Posterior cingulate gyrus (tissue), 11 donors: ENCODE measurements around the gene TWNK.
"Not testable (repeated sequence)": the region's sequence is repeated elsewhere in the genome, so short reads cannot be mapped to it uniquely, and the experiment has no call there.

Source experiments
- DNase-seq, 10 donors: peaks; one replicate each; pipeline versions ENCODE4 v3.0.0 to v3.0.0-alpha.2; 2020 to 2021; ENCODE audit warnings: mixed read lengths in 3 of 10
- intact Hi-C: fragments of 100-400 bp; cut with DNase I; formaldehyde crosslinking; loops from one replicate; pipeline ENCODE4 v1.15.1; 2023

Gene TWNK

DNA sequence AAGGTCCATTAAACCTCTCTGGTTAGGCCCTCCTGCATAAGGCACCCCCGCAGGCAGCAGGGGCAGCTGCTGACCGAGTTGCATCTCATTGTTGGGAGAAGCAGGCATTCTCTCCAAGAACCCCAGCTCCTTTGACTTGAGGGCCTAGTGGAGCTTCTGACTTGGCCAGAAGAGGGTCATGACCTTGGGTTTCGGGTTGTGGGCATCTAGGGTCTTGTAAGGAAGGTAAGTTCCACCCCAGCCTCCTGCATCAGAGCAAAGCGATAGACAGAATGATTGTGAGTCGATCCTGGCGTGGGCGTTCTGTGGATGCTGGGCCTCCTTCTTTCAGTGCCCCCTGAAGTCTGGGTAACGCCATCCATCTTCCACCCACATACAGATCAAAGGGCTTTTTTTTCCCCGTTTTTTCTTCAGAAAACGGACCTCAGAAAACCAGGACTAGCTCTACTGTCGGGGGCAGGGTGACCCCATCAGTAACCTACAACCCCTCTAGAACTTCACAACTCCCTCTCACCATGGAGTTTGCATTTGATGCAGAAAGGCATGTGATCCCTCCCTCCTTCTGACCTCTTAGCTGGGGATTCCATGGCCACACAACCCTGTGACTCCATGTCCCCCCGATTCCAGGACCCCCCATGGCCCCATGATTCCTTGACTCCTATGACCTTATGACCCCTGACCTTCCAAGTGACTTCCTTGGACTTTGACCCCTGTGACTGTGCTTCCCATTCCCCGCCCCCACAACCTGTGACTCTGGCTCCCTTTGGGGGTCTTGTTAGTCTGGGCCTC lies 15.0 kb upstream of the TWNK start:
- no peak for DNase-seq
- intact Hi-C loops, result no loop called here

DNA sequence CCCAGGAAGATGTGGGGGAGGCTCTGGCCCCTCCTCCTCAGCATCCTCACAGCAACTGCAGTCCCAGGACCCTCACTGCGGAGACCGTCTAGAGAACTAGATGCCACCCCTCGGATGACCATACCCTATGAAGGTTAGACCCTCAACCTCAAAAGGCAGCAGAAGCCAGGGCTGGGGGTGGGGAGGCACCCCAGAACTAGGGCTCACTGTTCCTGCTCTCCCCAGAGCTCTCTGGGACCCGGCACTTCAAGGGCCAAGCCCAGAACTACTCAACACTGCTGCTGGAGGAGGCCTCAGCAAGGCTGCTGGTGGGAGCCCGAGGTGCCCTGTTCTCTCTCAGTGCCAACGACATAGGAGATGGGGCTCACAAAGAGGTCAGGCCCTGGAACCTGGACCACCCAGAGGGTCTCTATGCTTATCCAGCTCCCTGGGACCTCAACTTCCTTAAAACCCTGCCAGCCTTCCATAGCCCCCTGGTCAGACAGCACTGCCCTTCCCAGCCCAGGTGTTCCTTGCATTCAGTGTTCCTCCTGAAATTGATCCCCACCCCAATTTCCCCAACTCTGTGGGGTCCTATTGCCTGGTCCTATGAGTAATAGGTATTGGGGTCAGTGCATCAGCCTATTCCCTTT lies 14.3 kb upstream of the TWNK start:
- intact Hi-C loops, result no loop called here
- no peak for DNase-seq

DNA sequence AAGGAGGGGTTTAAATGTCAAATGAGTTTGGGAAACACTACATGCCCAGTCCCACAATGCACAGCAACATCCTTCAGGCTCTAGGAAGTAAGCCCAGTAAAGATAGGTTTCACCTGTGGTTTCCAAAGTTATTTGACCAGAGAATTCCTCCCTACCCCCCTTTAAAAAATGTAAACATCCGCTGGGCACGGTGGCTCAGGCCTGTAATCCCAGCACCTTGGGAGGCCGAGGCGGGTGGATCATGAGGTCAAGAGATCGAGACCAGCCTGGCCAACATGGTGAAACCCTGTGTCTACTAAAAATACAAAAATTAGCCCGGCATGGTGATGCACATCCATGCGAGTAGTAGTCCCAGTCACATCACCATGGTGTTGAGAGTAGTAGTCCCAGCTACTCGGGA lies 11.9 kb upstream of the TWNK start:
- DNase-seq, result not testable (repeated sequence)

DNA sequence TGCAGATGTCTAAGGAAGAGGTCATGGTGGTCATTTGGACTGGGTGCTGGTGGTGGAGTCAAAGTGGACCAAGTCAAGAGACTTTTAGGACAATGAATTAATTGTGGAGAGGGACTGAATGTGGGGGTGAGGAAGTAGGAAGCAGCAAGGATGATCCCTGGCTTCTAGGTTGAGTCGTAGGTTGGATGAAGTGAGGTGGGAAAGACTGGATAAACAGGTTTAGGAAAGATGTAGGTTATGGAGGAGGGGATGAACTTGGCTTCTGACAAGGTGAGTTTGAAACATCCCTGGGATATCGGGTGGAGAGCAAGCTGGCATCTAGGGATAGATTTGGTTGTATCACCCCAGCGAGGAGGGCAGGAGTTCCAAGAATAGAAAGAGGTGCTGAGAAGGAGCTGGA lies 10.4 kb upstream of the TWNK start:
- DNase-seq, result no peak
- intact Hi-C loops, result no loop called here

More for the DNA sequence above, 11.9 kb upstream of the TWNK start:
- intact Hi-C loops, result not testable (repeated sequence)

DNA sequence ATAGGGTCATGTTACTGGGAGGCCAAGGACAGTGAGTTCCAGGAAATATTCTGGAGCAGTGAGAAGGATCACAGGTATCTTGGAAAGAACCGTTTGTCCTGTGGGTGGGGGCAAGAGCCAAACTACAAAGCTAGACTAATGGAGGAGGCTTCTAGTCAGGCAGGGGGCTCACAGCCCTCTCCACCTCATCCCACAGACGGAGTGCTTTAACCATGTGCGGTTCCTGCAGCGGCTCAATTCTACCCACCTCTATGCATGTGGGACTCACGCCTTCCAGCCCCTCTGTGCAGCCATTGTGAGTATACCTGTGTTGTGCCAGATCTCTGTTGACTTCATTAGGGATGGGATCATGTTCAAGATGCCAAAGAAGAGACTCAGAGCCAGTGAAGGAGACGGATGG lies 9.9 kb upstream of the TWNK start:
- intact Hi-C loops, result no loop called here
- no peak for DNase-seq

DNA sequence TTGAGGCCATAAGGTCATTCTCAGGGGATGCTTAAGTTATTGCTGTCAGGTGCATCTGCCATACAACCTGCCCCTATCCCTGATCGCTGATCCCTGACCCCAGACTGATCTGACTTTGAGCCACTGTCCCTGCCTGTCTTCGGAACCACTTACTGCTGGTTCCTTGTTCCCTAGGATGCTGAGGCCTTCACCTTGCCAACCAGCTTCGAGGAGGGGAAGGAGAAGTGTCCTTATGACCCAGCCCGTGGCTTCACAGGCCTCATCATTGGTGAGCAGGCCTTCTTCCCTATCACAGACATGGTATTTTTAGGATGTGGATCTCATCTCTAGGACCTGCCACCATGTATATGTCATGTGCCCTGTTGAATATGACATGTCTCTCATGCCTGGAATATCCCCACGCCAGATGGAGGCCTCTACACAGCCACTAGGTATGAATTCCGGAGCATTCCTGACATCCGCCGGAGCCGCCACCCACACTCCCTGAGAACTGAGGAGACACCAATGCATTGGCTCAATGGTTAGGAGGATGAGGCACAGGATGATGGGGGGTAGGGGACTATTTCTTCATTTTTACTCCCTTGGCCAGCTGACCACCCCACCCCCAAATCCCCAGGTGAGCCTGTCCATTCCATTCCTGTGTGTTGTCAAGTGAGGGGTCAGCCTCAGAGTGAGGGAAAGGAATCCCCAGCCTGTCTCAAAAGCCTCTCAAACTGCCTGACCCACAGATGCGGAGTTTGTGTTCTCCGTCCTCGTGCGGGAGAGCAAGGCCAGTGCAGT lies 9.0 kb upstream of the TWNK start:
- no peak for DNase-seq
- intact Hi-C loops, result no loop called here

DNA sequence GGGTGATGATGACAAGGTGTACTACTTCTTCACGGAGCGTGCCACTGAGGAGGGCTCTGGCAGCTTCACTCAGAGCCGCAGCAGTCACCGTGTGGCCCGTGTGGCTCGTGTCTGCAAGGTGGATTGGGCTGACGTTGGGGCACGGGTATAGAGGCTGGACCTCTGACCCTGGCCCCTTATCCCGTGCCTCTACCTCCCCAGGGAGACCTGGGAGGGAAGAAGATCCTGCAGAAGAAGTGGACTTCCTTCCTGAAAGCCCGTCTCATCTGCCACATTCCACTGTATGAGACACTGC lies 8.5 kb upstream of the TWNK start:
- intact Hi-C loops, result no loop called here
- no peak for DNase-seq

DNA sequence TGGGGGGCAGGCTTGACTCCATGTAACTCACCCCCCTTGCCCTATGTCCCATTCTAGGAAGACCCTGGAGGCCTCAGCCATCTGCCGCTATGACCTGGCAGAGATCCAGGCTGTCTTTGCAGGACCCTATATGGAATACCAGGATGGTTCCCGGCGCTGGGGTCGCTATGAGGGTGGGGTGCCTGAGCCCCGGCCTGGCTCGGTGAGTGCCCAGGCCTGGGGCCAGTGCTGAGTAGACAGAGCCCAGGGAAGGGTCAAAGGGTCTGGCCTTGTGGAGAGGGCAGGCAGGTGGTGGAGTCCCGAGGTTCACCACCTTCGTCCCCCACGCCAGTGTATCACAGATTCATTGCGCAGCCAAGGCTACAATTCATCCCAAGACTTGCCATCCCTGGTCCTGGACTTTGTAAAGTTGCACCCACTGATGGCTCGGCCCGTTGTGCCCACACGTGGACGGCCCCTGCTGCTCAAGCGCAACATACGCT lies 7.5 kb upstream of the TWNK start:
- no peak for DNase-seq
- intact Hi-C loops, result loop anchor here (10.0 kb wide), 1 partner anchor 65 kb away; the partner anchor contains the start of gene SLF2

DNA sequence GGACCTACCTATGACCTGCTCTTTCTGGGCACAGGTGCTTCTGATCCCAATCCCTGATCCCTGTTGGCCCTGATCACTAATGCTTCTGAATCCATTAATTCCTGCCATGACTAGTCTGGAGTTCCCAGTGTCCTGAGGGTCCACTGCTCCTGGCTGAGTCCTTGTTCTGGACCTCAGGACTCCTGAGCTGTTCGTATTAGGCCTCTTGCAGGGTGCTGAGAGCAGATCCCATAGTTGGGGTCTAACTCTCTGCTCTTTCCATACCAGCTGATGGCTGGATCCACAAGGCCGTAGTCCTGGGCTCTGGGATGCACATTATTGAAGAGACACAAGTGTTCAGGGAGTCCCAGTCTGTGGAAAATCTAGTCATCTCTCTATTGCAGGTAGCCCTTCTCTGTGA lies 7.0 kb upstream of the TWNK start:
- intact Hi-C loops, result loop anchor here (10.0 kb wide), 1 partner anchor 66 kb away; the partner anchor contains the start of gene SLF2
- no peak for DNase-seq

DNA sequence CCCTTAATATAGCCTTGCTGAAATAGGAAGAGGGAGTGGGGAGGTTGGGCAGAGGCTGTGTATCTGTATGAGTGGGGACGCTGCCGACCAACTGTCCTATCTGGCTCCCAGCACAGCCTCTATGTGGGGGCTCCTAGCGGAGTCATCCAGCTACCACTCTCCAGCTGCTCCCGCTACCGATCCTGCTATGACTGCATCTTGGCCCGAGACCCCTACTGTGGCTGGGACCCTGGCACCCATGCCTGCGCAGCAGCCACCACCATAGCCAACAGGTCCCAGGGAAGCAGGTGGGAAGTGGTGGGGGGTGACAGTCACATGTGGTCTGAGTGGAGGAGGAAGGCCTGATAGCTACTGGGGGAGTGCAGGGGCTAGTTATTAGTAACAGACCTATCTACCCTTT lies 6.6 kb upstream of the TWNK start:
- intact Hi-C loops, result loop anchor here (10.0 kb wide), 1 partner anchor 66 kb away; the partner anchor contains the start of gene SLF2
- no peak for DNase-seq

DNA sequence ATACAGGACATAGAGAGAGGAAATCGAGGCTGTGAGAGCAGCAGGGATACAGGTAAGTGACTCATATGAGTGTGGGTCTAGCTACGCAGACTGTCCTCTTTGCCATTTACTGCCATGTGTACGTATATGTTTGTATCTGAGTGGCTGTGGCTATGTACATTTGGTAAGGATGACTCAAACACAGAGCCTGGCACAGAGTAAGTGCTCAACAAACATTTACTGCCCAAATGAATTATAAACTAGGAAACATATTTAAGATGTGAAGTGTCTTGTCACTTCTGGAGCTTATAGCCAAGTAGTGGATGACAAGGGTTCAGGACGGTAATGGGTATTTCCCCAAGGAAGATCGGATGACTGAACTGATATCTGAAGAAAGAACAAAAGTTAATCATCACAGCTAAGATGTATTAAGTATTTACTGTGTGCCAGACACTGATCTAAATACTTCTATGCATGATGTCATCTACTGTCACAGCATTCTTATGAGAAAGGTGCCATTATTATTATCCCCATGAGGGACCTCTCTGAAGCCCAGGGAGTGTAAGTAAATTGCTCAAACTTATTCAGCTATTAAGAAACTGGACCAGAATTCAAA lies 6.1 kb upstream of the TWNK start:
- intact Hi-C loops, result loop anchor here (10.0 kb wide), 1 partner anchor 66 kb away; the partner anchor contains the start of gene SLF2
- DNase-seq, result no peak

DNA sequence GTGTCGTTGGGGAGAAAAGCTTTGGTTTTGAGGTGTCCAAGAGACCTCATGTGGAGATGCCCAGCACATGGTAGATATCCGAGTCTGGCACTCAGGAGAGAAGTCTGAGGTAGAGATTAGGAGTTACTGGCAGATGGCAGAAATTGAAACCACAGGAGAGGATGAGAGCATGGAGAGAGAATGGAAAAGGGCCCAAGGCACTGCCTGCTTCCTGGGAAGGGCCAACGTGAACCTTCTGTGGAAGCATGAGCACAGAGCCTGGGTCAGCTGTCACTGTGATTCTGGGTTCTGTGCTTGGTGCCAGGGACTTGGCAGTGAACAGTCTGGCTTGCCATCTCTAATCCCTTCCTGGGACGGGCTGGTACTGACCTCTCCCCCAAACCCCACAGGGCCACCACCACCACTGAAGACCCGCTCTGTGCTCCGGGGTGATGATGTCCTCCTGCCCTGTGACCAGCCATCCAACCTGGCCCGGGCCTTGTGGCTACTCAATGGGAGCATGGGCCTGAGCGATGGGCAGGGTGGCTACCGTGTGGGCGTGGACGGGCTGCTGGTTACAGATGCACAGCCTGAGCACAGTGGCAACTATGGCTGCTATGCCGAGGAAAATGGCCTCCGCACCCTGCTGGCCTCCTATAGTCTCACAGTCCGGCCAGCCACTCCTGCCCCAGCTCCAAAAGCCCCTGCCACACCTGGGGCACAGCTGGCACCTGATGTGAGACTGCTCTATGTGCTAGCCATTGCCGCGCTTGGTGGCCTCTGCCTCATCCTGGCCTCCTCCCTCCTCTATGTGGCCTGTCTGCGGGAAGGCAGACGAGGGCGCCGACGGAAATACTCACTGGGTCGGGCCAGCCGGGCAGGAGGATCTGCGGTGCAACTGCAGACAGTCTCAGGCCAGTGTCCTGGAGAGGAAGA lies 4.2 kb upstream of the TWNK start:
- peak in 1 of 10 donors; percentile 78 for DNase-seq
- intact Hi-C loops, result loop anchor here (10.0 kb wide), 1 partner anchor 68 kb away; the partner anchor contains the start of gene SLF2

DNA sequence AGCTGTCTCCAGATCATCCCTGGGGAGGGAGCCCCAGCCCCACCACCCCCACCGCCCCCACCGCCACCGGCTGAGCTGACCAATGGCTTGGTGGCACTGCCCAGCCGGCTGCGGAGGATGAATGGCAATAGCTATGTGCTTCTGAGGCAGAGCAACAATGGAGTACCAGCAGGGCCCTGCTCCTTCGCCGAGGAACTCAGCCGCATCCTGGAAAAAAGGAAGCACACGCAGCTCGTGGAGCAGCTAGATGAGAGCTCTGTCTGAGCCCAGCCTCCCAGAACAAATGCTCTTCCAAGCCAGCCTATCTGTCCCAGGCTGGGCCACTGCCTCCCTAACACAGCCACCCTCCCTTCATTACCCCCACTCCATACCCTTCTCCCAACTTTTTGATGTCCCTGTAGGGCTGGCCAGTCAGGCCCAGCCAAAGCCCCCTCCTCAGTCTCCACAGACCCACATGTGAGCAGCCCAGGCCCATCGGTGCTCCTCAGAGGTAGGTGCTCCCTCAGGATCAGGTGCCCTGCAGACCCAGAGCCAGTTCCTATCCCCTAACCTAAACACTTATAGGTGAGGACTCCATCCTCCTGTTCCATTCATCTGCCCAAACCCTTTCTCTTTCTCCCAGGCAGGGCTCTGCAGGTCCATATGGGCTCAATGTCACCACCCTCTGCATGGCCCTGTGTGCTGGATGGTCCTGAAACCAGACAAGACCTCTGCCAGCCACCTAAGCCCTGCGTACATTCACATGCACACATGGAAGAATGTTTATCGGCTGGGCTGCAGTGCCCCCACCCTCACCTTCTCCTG lies 3.3 kb upstream of the TWNK start:
- DNase-seq, result peak in 1 of 10 donors; percentile 71
- intact Hi-C loops, result loop anchor here (10.0 kb wide), 1 partner anchor 69 kb away; the partner anchor contains the start of gene SLF2

DNA sequence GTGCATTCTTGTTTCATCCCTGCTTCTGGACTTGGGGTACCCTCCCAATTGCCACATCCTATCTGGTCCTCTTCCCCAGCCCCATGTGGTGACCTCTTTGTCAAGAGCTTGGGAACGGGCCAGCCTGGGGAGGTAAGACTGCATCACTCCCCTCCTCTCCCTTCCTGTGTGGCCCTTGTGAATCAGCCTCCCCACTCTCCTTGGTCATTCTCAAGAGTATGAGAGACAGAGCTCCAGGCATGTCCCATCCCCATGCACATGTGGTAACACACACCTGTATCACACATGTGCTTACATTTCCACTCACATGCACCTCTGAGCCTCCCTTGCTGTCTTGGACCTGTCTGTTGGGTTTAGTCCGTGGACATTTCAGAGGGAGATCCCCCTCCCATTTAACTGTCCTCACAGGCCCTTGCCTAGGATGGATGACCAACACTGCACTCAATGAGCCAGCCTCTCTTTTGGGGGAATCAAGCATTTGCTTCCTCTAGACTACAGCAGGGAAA lies 2.6 kb upstream of the TWNK start:
- intact Hi-C loops, result loop anchor here (10.0 kb wide), 1 partner anchor 70 kb away; the partner anchor contains the start of gene SLF2
- DNase-seq, result peak in 1 of 10 donors; percentile 32

DNA sequence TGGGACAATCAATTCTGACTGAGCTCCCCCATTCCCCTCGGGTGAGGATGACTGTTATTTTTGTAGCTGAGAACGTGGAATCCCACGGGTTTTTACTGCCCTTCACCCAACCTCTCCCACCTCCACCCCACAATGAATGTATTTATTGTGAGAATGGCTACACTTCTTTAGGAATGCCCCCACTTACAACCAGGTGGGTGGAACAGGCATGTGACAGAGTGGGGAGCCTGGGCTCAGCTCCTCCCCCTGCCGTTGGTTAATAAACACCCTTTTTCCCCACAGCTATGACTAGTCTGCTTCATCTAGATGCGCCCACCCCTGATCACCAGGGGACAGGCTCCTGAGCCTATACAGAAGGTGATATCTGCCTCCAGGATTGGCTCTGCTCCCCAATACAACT lies 2.0 kb upstream of the TWNK start:
- DNase-seq, result peak in 1 of 10 donors; percentile 59
- intact Hi-C loops, result loop anchor here (10.0 kb wide), 1 partner anchor 71 kb away; the partner anchor contains the start of gene SLF2

DNA sequence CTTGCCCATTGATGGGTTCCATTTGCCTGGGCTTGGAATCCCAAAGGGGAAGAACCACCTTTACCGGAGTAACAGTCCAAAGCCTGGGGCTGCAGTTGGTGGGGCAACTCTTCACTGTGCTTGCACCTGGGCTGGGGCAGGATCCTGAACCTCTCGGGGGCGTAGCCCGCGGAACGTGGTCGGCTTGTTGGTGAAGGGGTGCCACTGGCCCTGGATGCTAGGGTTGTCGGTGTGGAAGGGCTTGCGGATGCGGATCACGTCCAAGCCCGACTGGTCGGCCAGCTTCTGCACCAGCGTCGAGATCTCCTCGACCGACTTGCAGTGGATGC lies 756 bp upstream of the TWNK start:
- peak in 2 of 10 donors; percentile 70 to 81 for DNase-seq
- intact Hi-C loops, result loop anchor here (10.0 kb wide), 1 partner anchor 72 kb away; the partner anchor contains the start of gene SLF2

DNA sequence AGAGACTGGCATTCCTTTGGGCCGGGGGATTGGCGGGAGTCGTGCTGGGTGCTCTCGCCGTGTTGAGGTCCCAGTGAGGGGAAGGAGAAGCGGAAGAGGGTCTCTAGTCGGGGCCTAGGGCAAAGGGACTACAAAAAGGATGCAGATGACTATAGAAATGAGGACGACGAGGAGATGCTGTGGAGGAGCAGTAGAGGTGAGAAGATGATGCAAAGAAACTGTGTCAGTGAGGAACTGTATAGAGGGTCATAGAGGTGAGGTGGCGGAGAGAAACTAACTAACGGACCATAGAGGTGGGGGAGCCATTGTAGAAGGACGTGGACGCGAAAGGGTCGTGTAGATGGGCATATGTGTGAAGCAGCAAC lies 324 bp downstream of the TWNK start:
- intact Hi-C loops, result loop anchor here (10.0 kb wide), 1 partner anchor 73 kb away; the partner anchor contains the start of gene SLF2
- DNase-seq, result peak in 1 of 10 donors; percentile 1

DNA sequence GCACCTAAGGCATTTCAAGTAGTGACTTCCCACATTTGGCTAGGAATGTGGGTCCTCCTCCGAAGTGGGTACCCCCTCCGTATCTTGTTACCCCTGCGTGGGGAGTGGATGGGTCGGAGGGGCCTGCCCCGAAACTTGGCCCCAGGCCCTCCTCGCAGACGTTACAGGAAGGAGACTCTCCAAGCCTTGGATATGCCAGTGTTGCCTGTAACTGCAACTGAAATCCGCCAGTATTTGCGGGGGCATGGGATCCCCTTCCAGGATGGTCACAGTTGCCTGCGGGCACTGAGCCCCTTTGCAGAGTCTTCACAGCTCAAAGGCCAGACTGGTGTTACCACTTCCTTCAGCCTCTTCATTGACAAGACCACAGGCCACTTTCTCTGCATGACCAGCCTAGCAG lies 823 bp downstream of the TWNK start:
- intact Hi-C loops, result loop anchor here (10.0 kb wide), 1 partner anchor 73 kb away; the partner anchor contains the start of gene SLF2
- peak in 2 of 10 donors; percentile 16 to 69 for DNase-seq
